Ishikawa (cell line): ENCODE data around the gene PHF2.

Experiments used
- CEBPB ChIP-seq: IDR thresholded peaks from 2 replicates; pipeline ENCODE4 v1.6.1; 2012
- CREB1 ChIP-seq: IDR thresholded peaks from 2 replicates; pipeline ENCODE4 v1.6.1; 2012; ENCODE audit warnings: low read depth
- EGR1 ChIP-seq: IDR thresholded peaks from 2 replicates; pipeline ENCODE4 v1.6.1; 2012
- EP300 ChIP-seq: IDR thresholded peaks from 2 replicates; pipeline ENCODE4 v1.6.1; 2012; ENCODE audit warnings: borderline replicate concordance
- FOXM1 ChIP-seq: IDR thresholded peaks from 2 replicates; pipeline ENCODE4 v1.6.1; 2012; ENCODE audit warnings: low read depth, borderline replicate concordance
- NFIC ChIP-seq: IDR thresholded peaks from 2 replicates; pipeline ENCODE4 v1.6.1; 2012
- RAD21 ChIP-seq: IDR thresholded peaks from 2 replicates; pipeline ENCODE4 v1.6.1; 2012; ENCODE audit warnings: low read depth
- TAF1 ChIP-seq: IDR thresholded peaks from 2 replicates; pipeline ENCODE4 v1.6.1; 2012; ENCODE audit warnings: low read depth, mild to moderate bottlenecking
- TCF12 ChIP-seq: IDR thresholded peaks from 2 replicates; pipeline ENCODE4 v1.6.1; 2012; ENCODE audit warnings: low read depth
- TEAD4 ChIP-seq: IDR thresholded peaks from 2 replicates; pipeline ENCODE4 v1.6.1; 2012
- YY1 ChIP-seq: IDR thresholded peaks from 2 replicates; pipeline ENCODE4 v1.6.1; 2012; ENCODE audit warnings: low read depth
- ZBTB7A ChIP-seq: IDR thresholded peaks from 2 replicates; pipeline ENCODE4 v1.6.1; 2012; ENCODE audit warnings: low read depth
- TF ChIP-seq, protein P1 (sequence below): IDR thresholded peaks from 2 replicates; pipeline ENCODE4 v1.6.1; 2012
- TF ChIP-seq, protein P2 (sequence below): IDR thresholded peaks from 2 replicates; pipeline ENCODE4 v1.6.1; 2012
- TF ChIP-seq, protein P3 (sequence below): IDR thresholded peaks from 2 replicates; pipeline ENCODE4 v1.6.1; 2012; ENCODE audit warnings: low read depth, mild to moderate bottlenecking

Gene PHF2

DNA sequence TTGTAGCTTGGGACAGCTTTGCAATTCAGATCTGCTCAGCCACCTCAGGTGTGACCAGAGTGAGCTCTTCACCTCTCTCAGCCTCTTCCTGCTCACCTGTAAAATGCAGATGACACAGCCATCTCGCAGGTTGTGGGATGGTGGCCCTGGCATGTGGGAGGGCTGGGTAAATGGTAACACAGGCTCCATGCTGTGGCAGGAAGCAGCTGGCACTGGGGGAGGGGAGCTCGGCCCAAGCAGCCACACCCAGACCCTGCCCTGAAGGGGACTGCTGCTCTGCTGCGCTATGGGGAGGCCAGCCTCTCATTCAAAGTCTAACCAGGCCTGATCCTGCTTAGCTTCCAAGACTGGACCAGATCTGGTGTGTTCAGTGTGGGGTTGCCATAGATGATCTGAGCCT is 24.1 kb downstream of the PHF2 start:
- TF ChIP-seq NFIC (no peak), TAF1 (no peak), RAD21 (no peak)

DNA sequence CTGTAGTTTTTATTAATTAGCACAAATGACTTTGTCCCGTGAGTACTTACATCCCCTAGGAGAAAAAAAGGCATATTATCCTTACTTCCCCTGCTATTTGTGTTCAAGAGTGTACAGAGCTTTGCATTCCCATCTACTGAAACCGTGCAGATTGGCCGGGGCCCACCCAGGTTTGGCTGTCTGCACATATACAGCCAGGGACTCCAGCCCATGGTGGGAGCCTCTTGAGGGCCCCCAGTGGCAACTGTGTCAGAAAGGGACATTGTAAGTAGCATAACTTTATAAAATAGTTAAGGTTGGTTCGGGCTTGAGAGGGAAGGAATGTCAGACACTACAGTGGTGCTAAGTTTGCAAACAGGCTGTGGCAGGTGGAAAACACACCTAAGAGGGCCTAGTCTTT is 24.7 kb downstream of the PHF2 start:
- TF ChIP-seq YY1 (no peak), NFIC (no peak), FOXM1 (no peak)

DNA sequence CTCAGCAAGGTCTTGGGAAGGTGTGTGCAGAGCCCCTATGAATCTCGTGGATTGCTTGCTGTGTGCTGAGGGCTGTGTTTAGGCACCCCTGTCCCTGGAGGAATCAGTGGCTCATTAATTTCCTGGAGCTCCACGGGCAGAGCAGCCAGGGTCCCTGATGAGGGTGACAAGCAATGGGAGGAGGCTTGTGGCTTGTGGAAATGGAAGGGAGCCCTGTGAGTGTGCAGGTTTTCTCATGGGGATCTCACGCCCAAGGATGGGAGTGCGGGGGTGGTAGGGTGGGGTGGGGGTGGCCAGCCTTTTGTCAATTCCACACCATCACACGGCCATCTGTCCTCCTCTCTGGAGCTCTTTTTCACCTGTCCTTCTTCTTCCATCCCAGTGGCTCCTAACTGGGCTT is 25.3 kb downstream of the PHF2 start:
- TF ChIP-seq, protein P1, sequence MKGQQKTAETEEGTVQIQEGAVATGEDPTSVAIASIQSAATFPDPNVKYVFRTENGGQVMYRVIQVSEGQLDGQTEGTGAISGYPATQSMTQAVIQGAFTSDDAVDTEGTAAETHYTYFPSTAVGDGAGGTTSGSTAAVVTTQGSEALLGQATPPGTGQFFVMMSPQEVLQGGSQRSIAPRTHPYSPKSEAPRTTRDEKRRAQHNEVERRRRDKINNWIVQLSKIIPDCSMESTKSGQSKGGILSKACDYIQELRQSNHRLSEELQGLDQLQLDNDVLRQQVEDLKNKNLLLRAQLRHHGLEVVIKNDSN: no peak
- TF ChIP-seq ZBTB7A (no peak), TEAD4 (no peak)

DNA sequence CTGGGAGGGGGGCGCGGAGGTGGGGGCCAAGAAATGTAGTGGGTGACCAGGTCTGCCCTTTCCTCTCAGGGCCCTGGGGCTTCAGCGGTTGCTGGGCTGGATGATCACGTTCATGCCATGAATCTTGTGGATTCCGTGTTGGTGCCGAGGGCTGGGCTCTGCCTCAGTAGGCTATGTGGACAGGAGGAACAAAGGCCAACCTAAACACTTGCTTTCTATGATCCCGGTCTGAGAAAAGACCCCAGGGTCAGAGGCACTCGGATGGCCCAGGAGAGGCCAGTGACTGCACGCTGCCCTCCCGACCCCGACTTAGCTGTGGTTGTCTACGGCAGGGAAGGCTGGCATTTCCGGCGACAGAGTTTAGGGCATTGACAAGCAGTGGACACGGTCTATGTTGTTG is 26.6 kb downstream of the PHF2 start:
- TF ChIP-seq TAF1: no peak
- TF ChIP-seq TEAD4: no peak
- no peak for TF ChIP-seq TCF12
- TF ChIP-seq, protein P1: no peak
- no peak for TF ChIP-seq NFIC
- TF ChIP-seq EGR1: no peak

DNA sequence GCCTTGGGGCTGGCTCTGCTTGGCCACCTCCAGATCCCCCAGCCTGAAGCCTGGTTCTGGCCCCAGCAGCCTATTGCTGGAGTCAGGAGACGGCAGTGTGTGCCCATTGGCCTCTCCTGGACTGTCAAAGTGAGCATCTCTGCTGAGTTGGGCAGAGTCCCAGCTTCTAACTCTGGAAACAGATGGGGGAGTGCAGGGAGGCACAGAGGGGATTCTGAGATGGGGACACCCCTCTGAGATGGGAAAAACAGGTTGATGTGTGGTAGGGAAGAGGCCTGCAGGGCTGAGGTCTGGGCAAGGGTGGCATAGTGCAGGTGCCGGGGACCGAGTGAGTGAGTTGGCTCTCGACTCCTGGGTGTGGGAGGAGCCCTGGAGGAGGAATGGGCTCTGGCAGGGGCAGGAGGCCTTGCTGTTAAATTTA is 27.5 kb downstream of the PHF2 start:
- no peak for TF ChIP-seq CEBPB
- no peak for TF ChIP-seq YY1
- TF ChIP-seq, protein P1: no peak
- TF ChIP-seq, protein P2, sequence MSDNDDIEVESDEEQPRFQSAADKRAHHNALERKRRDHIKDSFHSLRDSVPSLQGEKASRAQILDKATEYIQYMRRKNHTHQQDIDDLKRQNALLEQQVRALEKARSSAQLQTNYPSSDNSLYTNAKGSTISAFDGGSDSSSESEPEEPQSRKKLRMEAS: no peak
- no peak for TF ChIP-seq TEAD4
- no peak for TF ChIP-seq RAD21
- no peak for TF ChIP-seq NFIC
- no peak for TF ChIP-seq FOXM1
- TF ChIP-seq EGR1: no peak
- no peak for TF ChIP-seq ZBTB7A

DNA sequence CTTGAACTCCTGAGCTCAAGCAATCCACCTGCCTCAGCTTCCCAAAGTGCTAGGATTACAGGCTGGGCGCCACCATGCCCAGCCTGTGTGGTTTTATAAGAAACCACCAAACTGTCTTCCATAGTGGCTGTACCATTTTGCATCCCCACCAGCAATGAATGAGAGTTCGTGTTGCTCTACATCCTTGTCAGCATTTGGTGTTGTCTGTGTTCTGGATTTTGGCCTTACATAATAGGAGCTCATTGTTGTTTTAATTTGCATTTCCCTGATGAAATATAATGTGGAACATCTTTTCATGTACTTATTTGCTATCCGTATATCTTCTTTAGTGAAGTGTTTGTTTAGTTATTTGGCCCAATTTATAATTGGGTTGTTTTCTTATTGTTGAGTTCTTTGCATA is 29.8 kb downstream of the PHF2 start:
- TF ChIP-seq TAF1 (no peak), CREB1 (no peak), RAD21 (no peak), TEAD4 (no peak)
- TF ChIP-seq, protein P2: no peak

DNA sequence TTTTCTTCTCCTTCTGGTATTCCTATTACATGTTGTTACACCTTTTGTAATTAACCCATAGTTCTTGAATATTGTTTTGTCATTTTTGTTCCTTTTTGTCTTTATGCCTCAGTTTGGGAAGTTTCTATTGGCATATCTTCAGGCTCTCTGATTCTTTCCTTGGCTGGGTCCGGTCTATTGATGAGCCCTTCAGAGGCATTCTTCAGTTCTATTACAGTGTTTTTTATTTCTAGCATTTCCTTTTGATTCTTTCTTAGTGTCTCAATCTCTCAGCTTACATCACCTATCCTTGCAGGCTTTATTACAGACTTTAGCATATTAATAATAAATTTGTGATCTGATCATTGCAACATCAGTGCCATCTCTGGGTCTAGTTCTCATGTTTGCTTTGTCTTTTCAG is 33.8 kb downstream of the PHF2 start:
- TF ChIP-seq TCF12: no peak
- TF ChIP-seq, protein P2: no peak
- no peak for TF ChIP-seq ZBTB7A
- TF ChIP-seq CEBPB: no peak
- TF ChIP-seq TAF1: no peak
- TF ChIP-seq, protein P3, sequence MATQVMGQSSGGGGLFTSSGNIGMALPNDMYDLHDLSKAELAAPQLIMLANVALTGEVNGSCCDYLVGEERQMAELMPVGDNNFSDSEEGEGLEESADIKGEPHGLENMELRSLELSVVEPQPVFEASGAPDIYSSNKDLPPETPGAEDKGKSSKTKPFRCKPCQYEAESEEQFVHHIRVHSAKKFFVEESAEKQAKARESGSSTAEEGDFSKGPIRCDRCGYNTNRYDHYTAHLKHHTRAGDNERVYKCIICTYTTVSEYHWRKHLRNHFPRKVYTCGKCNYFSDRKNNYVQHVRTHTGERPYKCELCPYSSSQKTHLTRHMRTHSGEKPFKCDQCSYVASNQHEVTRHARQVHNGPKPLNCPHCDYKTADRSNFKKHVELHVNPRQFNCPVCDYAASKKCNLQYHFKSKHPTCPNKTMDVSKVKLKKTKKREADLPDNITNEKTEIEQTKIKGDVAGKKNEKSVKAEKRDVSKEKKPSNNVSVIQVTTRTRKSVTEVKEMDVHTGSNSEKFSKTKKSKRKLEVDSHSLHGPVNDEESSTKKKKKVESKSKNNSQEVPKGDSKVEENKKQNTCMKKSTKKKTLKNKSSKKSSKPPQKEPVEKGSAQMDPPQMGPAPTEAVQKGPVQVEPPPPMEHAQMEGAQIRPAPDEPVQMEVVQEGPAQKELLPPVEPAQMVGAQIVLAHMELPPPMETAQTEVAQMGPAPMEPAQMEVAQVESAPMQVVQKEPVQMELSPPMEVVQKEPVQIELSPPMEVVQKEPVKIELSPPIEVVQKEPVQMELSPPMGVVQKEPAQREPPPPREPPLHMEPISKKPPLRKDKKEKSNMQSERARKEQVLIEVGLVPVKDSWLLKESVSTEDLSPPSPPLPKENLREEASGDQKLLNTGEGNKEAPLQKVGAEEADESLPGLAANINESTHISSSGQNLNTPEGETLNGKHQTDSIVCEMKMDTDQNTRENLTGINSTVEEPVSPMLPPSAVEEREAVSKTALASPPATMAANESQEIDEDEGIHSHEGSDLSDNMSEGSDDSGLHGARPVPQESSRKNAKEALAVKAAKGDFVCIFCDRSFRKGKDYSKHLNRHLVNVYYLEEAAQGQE: no peak
- no peak for TF ChIP-seq EGR1
- TF ChIP-seq NFIC: no peak
- no peak for TF ChIP-seq TEAD4
- TF ChIP-seq YY1: no peak
- TF ChIP-seq, protein P1: no peak
- TF ChIP-seq FOXM1: no peak
- TF ChIP-seq CREB1: no peak
- no peak for TF ChIP-seq RAD21
- no peak for TF ChIP-seq EP300

DNA sequence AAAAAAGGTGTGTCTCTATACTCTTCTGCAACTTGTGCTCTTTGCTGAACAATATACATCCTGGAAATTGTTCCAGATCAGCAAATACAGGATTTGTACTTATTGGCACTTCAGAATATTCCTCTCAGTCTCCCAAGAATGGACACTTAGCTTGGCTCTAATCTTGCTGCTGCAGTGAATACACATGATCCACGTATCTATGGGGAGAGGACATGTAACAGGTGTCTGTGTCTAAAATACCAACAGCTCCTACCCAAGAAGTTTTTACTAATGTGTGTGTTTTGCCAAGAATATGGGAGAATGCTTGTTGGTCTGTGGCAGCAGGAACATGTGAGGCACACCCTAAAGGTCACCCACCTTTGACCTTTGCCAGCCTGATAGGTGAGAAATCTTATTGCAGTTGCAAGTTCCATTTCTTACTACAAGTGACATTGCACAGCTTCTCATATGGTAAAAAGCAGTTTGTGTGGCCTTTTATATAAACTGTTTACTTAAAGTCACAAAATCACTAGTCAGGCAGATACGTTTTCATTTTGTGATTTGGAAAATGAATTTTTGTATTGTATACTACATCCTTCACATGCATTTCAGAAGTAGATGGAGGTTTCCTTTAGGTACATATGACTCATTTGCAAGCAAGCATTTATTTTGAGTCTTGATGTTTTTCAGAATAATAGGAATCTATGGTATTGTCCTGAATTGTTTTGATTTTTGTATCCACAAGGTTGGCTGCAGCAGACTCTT is 35.8 kb downstream of the PHF2 start:
- TF ChIP-seq YY1 (no peak), CEBPB (no peak), ZBTB7A (no peak), TEAD4 (no peak), TCF12 (no peak), TAF1 (no peak)
- TF ChIP-seq, protein P1: no peak
